Urinary bladder (tissue), 4 donors: ENCODE measurements around the gene CHCHD6. TPM values are rescaled to one million over a fixed set of nuclear protein-coding genes. Genes with fewer than 3 reads are reported as not detected.

Experiments
- DNase-seq: peaks from one replicate; pipeline ENCODE4 v3.0.0-alpha.2; 2015; ENCODE audit errors: extremely low spot score
- H3K27ac ChIP-seq: one replicate; pipeline ENCODE4 v1.5.1; 2013; ENCODE audit warnings: low read depth, mild to moderate bottlenecking, moderate library complexity
- H3K36me3 ChIP-seq: one replicate; pipeline ENCODE4 v1.6.1; 2013; ENCODE audit warnings: mild to moderate bottlenecking, moderate library complexity; ENCODE audit not compliant: insufficient read depth
- H3K4me1 ChIP-seq: one replicate; pipeline ENCODE4 v1.6.1; 2013; ENCODE audit warnings: mild to moderate bottlenecking, moderate library complexity; ENCODE audit not compliant: insufficient read depth
- H3K4me3 ChIP-seq: one replicate; pipeline ENCODE4 v1.5.1; 2013; ENCODE audit warnings: low read depth, low read length
- WGBS: extraction: QIAGEN DNeasy Blood & Tissue Kit; methylation state at CpG from one replicate; pipeline ENCODE4 v1.1.7; 2013; 5-methylcytosine and 5-hydroxymethylcytosine counted together
- polyA plus RNA-seq: library from polyadenylated mRNA; stranded (reverse); fragments of 200-250 nt; gene quantifications from one replicate; pipeline ENCODE4 v1.2.3, GENCODE V29; 2013
- total RNA-seq: library from RNA; depleted of rRNA; stranded (reverse); fragments of >200 nt; gene quantifications from one replicate; pipeline ENCODE4 v1.2.3, GENCODE V29; 2014
- donor health status: healthy with polysubstance abuse.
- donor health status: healthy.

CHCHD6 gene
- total and polyA plus RNA-seq, 2 donors, result 5.4 to 20.9 TPM

DNA sequence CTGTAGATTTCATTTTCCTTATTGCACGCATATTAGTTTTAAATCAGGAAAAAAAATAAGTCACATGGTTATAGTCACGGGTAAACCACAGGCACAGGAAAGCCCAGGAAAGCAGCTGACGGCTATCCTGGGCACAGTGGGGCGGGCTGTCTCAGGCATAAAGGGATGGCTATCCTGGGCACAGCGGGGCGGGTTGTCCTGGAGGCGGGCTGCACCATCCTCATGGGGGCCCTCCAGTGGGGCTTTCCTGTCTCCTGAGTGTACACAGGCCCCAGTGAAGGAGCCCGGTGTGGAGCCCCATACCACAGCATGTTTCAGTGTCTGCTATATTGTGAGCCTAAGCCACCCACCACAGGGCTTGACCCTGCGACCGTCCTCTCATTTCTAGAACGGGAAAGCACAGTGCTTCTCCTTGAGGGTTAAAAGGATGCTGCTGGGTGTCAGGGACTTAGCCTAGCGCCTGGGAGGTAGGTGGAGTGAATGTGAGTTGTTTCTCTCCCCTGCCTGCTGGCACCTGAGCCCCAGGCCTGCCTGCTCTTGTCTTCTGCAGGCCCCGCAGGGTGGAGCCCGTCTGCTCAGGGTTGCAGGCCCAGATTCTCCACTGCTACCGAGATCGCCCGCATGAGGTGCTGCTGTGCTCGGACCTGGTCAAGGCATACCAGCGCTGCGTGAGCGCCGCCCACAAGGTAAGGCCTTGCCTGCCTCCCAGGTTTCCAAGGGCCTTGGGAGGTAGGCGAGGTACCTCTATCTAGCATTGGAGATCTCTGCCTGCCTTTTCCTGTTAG is 253.0 kb downstream of the CHCHD6 start:
- DNase-seq, result no peak
- Histone ChIP-seq H3K4me1 (no peaks in the 10 kb centered on the region), H3K27ac (no peak overlapping the region), H3K36me3 (no peaks in the 10 kb centered on the region), H3K4me3 (no peak overlapping the region)
- 86% methylated on average over 23 of the region's 23 CpGs for WGBS

DNA sequence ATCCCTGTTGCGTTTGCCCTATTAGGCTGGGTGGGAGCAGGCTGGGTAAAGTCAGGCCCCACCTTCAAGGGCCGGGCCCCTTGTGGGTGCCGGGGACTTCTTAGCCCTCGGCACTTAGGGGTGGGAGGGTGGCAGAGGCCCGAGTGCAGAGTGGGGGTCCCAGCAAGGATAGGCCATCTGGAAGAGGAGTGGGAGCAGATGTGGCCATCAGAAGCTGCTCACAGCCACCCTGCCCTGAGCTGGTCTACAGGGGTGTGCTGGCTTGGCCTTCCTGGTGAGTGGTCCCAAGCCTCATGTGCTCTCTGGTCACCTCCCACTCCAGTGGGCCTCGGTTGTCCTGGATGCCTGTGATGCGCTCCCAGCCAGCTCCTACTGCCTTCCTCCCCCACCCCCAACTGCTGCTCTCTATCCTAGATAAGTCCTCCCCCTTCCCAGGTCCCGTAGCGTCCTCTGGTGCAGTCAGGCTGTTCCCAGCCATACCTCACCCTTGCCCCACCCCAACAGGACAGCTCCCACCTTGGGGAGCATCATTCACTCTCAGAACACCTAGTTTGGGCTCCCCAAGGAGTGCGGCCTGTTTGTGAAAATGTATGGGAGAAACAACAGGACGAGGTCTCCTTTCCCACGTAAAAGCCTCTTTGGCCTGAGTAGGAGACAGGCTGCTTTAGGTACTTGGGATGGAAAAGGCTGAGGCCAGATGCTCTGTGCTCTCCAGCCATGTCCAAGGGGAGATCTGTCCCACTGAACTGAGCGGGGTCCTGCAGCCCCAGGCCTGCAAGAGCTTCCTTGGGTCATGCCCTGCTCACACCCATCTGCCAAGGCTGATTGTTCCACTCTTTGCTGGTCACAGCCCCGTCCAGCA is 254.0 kb downstream of the CHCHD6 start:
- Histone ChIP-seq H3K4me1 (no peaks in the 10 kb centered on the region), H3K27ac (no peak overlapping the region), H3K4me3 (no peak overlapping the region), H3K36me3 (no peaks in the 10 kb centered on the region)
- WGBS, result 94% methylated on average over 14 of the region's 14 CpGs
- DNase-seq, result no peak

DNA sequence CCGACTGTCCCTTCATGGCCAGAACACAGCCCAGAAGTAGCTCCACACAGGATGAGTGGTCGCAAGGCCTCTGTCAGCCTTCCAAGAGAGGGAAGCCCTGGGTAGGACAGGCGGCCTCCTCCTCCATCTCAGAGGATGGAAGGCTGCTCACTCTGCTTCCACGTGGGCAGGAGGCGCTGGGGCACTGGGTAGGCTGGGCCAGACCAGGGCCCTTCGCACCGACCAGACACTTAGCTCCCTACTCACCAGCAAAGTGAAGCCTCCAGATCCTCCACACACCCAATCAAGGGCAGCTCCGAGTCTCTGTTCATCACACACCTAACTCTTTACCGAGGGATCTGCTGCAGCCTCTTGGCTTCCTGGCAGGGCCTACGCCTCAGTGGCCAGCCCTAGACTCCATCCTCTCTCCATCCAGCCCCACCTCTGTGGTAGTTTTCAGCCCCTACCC is 254.6 kb downstream of the CHCHD6 start:
- 85% methylated on average over 10 of the region's 10 CpGs for WGBS

DNA sequence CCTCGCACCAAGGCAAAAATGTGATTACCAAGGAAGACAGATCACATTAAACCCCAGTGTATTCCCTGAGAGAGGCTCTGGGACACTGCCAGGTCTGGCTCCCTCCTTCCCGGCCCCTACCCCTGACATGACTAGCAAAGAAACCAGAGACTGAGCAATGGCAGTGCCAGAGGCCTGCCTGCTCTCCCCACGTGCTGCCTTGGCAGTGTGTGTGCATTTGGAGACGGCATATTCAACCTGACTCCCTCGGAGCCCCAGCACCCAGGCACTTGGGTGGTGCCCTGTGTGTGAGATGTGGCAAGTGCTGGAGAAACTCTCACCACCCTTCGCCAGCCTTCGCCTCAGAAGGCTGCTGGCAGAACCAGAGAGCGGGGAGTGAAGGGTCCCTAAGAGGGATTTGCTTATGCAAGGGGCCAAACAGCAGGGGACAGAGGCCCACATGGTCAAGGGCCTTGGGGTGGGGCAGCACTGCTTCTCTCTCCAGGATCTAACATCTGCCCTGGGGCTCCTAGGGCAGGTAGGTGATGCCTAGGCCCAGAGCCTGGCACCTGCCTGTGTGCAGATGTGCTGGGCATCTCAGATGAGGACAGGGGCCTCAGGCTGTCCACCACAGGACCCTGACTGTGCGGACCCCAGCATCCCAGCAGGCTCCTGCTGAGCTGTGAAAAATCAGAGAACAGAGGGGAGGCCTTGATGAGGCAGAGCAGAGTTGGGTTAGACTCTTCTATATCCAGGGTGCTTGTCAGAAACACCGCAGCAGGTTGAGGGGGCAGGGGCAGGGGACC is 255.3 kb downstream of the CHCHD6 start:
- Histone ChIP-seq H3K4me1 (no peaks in the 10 kb centered on the region), H3K36me3 (no peaks in the 10 kb centered on the region), H3K27ac (no peak overlapping the region), H3K4me3 (no peak overlapping the region)
- DNase-seq, result no peak
- WGBS, result 83% methylated on average over 10 of the region's 10 CpGs

More for the DNA sequence above, 254.6 kb downstream of the CHCHD6 start:
- no peak for DNase-seq
- Histone ChIP-seq H3K4me1 (no peaks in the 10 kb centered on the region), H3K4me3 (no peak overlapping the region), H3K36me3 (no peaks in the 10 kb centered on the region), H3K27ac (no peak overlapping the region)

DNA sequence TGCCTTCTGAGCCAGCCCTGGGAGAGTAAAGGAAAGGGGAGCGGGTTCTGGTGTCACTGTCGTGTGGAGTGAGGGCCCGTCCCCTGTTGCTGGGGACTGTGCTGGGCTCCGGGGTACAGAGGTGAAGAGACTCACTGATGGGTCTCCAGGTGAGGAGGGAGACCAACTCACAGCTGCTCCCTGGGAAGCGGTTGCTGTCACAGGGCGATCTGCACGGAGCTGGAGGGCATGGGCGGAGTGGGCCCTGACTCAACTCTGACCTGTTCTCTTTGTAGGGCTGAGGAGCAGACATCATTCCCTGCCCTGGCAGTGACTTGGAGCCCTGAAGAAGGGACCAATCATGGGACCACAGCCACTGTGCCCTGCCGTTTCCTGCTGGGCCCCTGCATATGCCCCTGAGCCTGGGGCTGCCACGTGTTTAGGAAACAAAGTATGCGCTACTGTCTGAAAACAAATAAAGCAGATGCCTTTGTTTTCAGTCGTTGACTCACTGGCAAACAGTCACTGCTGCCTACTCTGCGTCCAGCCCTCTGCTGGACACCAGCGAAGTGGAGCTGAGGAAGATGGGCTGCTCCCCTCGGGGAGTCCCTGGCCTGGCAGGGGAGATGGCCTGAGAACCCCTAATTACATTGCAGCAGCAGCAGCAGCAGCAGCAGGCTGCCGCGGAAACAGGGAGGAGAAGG is 256.0 kb downstream of the CHCHD6 start:
- Histone ChIP-seq H3K4me3 (no peak overlapping the region), H3K36me3 (no peaks in the 10 kb centered on the region), H3K4me1 (no peaks in the 10 kb centered on the region), H3K27ac (no peak overlapping the region)
- 72% methylated on average over 17 of the region's 17 CpGs for WGBS
- no peak for DNase-seq

DNA sequence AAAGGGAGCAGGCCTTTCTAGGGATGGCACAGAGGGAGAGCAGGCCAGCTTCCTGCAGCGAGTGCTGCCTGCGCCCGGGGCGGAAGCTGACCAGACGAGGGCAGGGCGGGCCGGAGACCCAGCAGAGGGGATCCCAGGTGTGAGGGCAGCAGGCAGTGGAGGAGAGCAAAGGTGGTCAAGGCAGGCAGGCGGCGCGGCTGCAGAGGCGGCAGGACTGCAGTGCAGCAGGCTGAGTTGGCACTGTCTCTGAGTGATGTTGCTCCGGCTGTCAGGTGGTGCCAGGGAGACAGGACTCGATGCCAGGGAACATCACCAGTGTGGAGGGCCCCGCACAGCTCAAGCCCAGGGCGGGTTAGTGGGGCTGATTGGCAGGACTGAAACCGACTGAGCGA is 256.6 kb downstream of the CHCHD6 start:
- Histone ChIP-seq H3K4me3 (no peak overlapping the region), H3K36me3 (no peaks in the 10 kb centered on the region), H3K27ac (no peak overlapping the region), H3K4me1 (no peaks in the 10 kb centered on the region)
- DNase-seq, result no peak
- WGBS, result 82% methylated on average over 17 of the region's 17 CpGs

DNA sequence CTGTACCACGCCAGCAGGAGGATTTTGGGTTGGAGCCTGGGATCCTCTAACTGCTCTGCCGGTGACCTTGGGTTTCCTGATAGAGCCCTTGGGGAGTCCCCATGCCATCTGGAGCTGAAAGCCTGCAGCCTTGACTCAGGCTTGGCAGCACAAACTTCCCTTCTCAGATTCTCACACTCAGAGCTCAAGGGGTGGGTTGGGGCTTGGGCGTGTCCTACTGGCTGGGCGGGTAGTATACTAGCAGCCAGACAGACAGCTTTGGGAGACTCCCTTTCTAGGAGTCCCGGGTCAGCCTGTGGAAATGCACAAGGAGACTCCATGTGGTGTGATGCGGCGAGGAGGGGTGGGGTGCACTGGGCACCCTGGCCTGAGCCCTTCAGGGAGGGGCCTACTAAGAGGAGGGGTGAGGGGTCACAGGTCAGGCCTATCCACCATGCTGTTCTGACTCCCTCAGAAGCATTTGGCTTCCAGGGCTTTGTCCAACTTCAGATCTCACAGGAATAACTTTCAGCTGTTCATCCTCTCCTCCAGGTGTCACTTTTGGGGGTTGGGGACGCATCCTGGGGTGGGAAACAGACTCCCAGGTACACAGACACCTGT is 257.3 kb downstream of the CHCHD6 start:
- Histone ChIP-seq H3K4me1 (no peaks in the 10 kb centered on the region), H3K36me3 (no peaks in the 10 kb centered on the region), H3K27ac (no peak overlapping the region), H3K4me3 (no peak overlapping the region)
- WGBS, result 58% methylated on average over 8 of the region's 8 CpGs
- DNase-seq, result no peak

DNA sequence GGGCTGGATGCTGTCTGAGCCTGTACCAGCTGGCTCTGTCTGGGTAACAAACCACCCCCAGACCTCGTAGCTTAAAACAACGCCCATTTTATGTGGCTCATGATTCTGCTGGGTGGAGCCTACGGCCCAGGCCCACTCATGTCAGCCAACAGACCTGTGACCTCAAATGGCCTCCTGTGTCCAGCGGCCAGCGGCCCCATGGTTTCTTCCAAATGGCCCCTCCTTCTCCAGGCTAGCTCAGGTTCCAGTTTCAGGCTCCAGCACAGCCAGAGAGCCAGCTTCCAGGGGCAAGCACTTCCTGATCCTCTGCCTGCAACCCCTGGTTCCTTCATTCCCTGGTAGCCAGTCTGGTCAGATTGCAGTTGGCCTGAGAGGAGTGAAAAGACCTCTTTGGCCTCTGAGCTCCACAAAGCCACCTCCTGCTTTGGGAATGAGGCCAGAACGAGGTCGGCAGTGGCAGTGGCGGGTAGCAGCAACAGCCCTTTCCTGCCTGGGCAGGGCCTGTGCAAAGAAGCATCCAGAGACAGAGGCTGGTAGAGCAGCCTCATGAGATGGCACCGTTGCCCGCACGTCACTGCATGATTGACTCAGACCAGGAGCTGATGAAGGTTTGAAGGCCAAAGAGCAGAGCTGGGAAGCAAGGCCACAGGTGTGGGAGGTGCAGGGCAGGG is 257.9 kb downstream of the CHCHD6 start:
- H3K4me3 ChIP-seq, result no peak overlapping the region
- H3K36me3 ChIP-seq, result no peaks in the 10 kb centered on the region

DNA sequence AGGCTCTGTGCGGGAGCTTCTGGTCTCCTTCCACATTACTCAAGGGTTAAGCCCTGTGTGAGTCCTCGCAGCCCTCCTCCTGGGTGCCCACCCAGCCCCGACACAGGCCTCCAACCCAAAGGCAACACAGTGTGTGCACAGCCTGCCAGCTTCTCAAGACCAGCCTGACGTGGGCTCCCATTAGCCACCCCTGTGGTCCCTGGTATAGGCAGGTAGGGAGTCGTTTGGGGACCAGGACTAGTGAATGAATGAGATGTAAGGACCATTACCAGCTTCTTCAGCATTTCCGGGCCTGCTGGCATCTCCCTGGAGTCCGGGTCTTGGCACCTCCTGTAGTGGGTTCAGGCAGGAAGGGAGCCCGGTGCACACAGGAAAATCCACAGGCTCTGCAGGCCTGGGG is 258.7 kb downstream of the CHCHD6 start:
- Histone ChIP-seq H3K4me3 (no peak overlapping the region), H3K36me3 (no peaks in the 10 kb centered on the region), H3K4me1 (no peaks in the 10 kb centered on the region), H3K27ac (no peak overlapping the region)
- WGBS, result 95% methylated on average over 8 of the region's 8 CpGs
- no peak for DNase-seq

More for the DNA sequence above, 257.9 kb downstream of the CHCHD6 start:
- 64% methylated on average over 11 of the region's 11 CpGs for WGBS
- Histone ChIP-seq H3K27ac (no peak overlapping the region), H3K4me1 (no peaks in the 10 kb centered on the region)
- DNase-seq, result no peak

DNA sequence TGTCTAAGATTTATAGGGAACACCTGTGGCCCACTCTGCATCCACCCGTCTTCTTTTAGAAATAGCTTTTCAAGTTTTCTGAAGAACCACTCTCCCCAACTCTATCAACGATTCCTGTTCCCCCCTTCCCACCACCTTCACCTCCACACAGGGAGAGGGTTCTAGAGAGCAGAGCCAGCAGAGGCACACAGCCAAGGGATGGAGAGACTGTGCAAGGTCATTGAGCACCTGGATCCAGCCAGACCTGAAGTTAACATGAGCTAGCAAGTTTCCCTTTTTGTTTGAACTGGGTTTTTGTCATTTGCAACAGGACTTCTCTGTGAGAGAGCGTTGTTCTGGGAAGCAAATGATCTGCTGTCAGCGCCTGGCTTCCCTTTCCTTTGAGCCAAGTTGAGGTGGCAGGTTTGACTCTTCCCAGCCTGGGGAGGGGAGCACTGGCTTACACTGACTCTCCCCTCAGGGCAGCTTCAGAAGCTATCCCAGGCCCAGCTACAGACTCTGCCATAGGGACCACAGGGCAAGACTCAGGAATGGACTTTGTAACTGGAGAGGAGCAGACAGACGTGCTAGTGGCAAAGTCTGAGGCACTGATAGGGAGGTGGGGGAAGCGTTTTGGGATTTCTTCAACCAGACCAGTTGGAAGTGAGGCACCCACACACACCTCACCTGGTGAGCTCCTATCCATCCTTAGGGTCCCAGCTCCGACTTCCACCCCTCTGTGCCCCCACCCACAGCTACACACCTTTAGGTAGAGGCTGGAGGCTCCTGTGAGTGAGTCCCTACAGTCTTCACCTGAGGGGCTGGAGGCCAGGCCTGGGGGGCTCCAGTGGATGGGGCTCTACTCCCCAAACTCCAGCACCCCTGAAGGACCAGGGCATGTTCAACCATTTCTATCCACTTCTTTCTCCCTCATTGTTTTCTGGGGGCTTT is 259.5 kb downstream of the CHCHD6 start:
- H3K4me1 ChIP-seq, result no peaks in the 10 kb centered on the region
- no peaks in the 10 kb centered on the region for H3K36me3 ChIP-seq
- no peak for DNase-seq
- H3K4me3 ChIP-seq, result no peak overlapping the region
- no peak overlapping the region for H3K27ac ChIP-seq
- WGBS, result 94% methylated on average over 7 of the region's 7 CpGs

DNA sequence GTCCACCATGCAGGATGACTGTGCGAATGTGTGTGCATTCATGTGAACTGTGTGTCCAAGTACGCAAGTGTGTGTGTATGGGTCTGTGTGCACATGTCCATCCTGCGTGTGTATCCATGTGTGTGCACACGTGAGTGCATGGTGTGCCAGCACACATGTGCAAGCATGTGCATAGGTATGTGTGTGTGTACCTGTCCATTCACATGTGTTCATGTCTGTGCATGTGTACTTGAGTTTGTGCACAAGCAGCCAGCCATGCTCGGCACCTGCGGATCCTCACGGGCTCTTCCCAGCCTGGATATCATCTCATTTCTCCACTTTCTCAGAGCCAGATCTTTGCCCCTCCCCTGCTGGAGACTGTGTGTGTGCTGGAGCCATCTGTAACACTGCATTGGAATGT is 260.2 kb downstream of the CHCHD6 start:
- Histone ChIP-seq H3K36me3 (no peaks in the 10 kb centered on the region), H3K27ac (no peak overlapping the region), H3K4me3 (no peak overlapping the region), H3K4me1 (no peaks in the 10 kb centered on the region)
- DNase-seq, result no peak
- WGBS, result 81% methylated on average over 7 of the region's 7 CpGs
